ENCODE data around the gene CRTC1.

CRTC1 gene

DNA sequence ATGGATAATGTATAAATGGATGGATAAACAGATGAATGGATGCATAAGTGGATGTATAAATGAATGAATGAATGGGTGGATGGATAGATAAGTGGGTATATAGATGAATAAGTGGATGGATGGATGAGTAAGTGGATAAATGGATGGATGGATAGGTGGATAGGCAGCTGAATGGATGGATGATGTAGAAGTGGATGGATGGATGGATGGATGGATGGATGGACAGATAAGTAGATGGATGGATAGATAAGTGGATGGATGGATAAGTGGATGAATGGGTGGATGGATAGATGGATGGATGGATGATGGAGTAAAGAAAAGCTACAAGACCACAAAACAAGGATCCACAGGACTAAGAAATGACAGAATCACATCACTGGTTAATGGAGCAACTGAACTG lies 116.6 kb downstream of the CRTC1 start:
- ChIA-PET CTCF (no interaction called here), POLR2A (ENCODE audit: low non-redundant PET) (no interaction called here)
- no peak overlapping the region for H3K27ac ChIP-seq
- no peak for DNase-seq (ENCODE audit: low spot score)
- TF ChIP-seq CTCF (conservative IDR thresholded peaks at IDR 0.05; ENCODE audit: low read depth): no peak

DNA sequence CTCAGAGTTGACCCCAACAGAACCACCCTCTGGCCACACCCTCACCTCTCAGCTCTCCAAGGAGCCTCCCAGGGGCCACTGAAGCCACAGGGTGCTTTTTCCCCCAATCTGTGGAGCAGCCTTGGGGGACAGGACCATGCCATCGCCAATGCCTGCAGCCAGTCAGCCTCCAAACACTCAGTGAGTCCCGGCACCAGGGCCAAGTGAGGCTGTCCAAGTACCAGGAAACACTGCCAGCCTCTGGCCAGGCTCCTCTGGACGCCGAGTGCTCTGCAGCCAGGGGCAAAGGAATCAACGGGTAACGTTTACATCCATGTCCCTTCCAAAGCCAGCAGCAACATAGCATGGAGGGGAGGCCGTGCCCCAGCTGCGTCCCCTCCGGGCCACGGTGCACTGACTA lies 117.2 kb downstream of the CRTC1 start:
- ChIA-PET POLR2A (ENCODE audit: low non-redundant PET) (no interaction called here), CTCF (no interaction called here)
- no peak for DNase-seq (ENCODE audit: low spot score)
- H3K27ac ChIP-seq: no peak overlapping the region
- TF ChIP-seq CTCF (conservative IDR thresholded peaks at IDR 0.05; ENCODE audit: low read depth): no peak

DNA sequence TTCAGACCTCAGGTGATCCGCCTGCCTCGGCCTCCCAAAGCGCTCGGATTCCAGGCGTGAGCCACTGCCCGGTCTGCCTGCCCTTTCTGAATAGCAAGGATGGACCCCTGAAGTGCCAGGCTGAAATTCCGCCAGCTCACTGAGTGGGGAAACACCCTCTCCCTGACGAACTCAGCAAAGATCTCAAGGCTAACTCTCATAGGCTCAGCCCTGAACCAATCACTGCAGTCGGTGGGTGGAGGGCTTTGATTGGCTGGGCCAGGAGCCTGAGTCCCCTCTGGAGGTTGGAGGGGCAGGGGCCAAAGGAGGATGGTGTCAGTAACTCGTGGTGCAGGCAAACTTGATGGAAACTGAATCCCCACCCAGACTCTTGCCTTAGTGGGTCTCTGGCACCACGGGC lies 118.9 kb downstream of the CRTC1 start:
- ChIA-PET CTCF (no interaction called here), POLR2A (ENCODE audit: low non-redundant PET) (no interaction called here)
- no peak overlapping the region for H3K27ac ChIP-seq
- DNase-seq (ENCODE audit: low spot score): no peak
- no peak for TF ChIP-seq CTCF (conservative IDR thresholded peaks at IDR 0.05; ENCODE audit: low read depth)

- H3K27ac ChIP-seq: no peak overlapping the region
- TF ChIP-seq CTCF (conservative IDR thresholded peaks at IDR 0.05; ENCODE audit: low read depth): no peak
- CTCF ChIA-PET: no interaction called here
- POLR2A ChIA-PET (ENCODE audit: low non-redundant PET): no interaction called here
- no peak for DNase-seq (ENCODE audit: low spot score)
Measured at GRCh38 chr19:18803550-18804138, 120.2 kb downstream of the CRTC1 start.

DNA sequence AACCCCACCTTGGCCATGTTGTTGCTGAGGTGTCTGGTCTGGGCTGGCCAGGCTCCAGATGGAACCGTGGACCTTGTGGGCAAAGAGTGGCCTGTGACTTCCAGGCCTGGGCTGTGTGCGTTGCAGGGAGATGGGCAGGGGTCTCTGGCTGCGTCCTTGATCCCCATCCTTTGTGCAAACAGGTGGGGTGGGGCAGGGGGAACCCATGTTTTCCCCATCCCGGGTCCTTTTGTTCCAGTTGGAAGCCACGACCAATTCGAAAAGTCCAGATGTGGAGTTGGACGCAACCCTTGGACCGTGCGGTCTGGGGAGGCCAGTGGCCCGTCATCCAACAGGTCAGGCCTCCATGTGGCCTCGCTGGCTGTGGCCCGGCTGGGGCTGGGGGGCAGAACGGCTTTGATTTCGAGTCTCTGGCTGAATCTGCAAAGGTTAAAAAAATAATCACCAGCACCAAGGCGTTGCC lies 120.7 kb downstream of the CRTC1 start:
- POLR2A ChIA-PET (ENCODE audit: low non-redundant PET): no interaction called here
- H3K27ac ChIP-seq: no peak overlapping the region
- CTCF ChIA-PET: no interaction called here
- TF ChIP-seq CTCF (conservative IDR thresholded peaks at IDR 0.05; ENCODE audit: low read depth): no peak
- DNase-seq (ENCODE audit: low spot score): no peak

DNA sequence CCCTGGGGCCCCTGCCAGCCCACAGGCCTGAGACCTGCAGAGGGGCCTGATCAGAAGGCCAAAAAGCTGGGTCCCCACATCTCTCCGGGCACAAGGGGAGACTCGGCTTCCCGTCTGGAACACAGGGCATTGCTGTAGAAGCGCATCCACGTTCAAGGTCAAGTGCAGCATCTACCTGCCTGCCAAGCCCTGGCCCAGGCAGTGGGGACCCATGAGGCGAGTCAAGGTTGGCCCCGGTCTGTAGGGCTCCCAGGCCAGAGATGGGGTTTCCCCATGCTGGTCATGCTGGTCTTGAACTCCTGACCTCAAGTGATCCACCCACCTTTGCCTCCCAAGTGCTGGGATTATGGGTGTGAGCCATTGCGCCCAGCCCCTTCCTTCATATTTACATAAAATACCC lies 121.2 kb downstream of the CRTC1 start:
- POLR2A ChIA-PET (ENCODE audit: low non-redundant PET): no interaction called here
- CTCF ChIA-PET: no interaction called here
- no peak for DNase-seq (ENCODE audit: low spot score)
- no peak for TF ChIP-seq CTCF (conservative IDR thresholded peaks at IDR 0.05; ENCODE audit: low read depth)
- H3K27ac ChIP-seq: no peak overlapping the region

GRCh38 chr19:18807861-18808331 lies 124.4 kb downstream of the CRTC1 start:
- H3K27ac ChIP-seq: no peak overlapping the region
- no peak for TF ChIP-seq CTCF (conservative IDR thresholded peaks at IDR 0.05; ENCODE audit: low read depth)
- no peak for DNase-seq (ENCODE audit: low spot score)
- CTCF ChIA-PET: no interaction called here
- POLR2A ChIA-PET (ENCODE audit: low non-redundant PET): no interaction called here
